GM12873 (cell line): ENCODE results near the gene ABL2.

Source experiments
- TF ChIP-seq, protein P1 (sequence below): IDR thresholded peaks from 2 replicates; pipeline ENCODE4 v1.5.1; 2012; ENCODE audit warnings: low read depth, mild to moderate bottlenecking, moderate library complexity, low read length, control low read depth; ENCODE audit not compliant: insufficient read depth; ENCODE audit errors: missing control alignments

Gene ABL2

DNA sequence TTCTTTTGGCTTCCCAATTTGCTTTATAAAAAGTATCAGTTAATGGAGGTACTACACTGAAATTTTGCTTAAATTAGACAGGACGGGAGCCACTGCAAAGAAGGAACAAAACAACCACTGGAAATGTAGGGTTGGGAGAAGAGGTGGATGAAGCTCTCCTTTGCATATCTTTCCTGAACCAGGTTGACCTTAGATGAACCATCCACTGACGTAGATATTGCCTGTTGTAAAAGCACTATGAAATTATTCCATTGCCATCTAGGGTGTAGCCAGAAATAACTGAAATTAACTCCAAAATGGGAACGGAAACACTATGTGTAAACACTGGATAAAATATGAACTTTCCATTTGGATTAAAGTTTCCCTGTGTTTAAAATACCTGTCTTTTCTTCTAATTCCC is 1.2 kb upstream of the ABL2 start:
- TF ChIP-seq, protein P1, sequence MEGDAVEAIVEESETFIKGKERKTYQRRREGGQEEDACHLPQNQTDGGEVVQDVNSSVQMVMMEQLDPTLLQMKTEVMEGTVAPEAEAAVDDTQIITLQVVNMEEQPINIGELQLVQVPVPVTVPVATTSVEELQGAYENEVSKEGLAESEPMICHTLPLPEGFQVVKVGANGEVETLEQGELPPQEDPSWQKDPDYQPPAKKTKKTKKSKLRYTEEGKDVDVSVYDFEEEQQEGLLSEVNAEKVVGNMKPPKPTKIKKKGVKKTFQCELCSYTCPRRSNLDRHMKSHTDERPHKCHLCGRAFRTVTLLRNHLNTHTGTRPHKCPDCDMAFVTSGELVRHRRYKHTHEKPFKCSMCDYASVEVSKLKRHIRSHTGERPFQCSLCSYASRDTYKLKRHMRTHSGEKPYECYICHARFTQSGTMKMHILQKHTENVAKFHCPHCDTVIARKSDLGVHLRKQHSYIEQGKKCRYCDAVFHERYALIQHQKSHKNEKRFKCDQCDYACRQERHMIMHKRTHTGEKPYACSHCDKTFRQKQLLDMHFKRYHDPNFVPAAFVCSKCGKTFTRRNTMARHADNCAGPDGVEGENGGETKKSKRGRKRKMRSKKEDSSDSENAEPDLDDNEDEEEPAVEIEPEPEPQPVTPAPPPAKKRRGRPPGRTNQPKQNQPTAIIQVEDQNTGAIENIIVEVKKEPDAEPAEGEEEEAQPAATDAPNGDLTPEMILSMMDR: no peak

DNA sequence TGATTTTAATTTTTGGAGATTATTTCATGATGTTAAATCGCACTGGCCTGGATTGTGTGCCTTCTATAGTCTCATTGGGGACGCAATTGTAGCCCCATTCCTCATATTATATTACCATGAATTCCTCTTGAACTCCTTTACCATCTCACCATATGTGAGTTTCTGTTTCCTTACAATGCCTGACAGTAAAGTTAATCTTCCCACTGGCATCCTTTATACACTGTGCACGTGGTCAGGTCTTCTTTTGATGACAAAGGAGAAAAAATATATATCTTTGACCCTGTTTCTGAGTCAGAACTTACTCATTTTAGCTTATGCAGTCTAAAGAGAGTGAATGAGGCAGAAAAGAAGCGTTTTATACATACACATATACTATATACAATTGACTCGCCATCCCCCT is 774 bp upstream of the ABL2 start:
- TF ChIP-seq, protein P1: no peak

DNA sequence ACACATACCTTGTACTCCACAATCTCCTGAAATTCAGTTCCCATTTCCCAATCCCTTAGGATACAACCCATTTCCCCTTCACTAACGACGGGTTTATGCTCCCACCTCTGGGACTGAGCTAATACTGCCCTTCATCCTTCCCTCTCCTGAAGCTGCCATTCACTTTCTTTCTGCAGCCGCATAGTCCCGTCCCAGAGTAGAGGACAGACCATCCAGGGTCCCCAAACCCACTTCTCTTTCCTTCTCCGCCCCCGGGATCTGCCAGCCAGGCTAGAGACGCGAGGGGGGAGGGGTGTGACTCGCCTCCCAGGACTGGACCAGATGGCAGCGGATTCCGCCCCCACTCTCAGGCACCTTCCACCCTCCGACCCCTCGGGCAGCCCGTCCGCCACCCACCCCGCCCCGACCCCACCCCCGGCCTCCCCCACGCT is 679 bp downstream of the ABL2 start:
- TF ChIP-seq, protein P1: no peak

DNA sequence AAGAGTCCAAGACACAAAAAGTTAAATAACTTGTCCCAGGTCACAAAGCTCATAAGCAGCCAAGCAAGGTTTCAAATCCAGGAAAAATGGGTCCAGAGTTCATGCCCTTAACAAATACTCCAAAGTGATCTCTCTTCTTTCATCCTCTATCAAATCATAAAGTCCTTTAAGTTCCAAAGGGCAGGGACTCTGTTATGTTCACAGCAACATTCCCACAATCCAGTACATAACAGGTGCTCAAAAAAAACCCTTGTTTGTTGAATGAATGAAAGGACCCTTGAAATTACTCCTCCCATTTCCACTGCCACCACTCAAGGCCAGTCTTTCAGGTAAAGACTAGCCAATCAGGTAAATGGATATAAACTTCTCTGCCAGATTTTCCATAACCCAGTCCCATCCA is 2.7 kb downstream of the ABL2 start:
- TF ChIP-seq, protein P1: no peak

DNA sequence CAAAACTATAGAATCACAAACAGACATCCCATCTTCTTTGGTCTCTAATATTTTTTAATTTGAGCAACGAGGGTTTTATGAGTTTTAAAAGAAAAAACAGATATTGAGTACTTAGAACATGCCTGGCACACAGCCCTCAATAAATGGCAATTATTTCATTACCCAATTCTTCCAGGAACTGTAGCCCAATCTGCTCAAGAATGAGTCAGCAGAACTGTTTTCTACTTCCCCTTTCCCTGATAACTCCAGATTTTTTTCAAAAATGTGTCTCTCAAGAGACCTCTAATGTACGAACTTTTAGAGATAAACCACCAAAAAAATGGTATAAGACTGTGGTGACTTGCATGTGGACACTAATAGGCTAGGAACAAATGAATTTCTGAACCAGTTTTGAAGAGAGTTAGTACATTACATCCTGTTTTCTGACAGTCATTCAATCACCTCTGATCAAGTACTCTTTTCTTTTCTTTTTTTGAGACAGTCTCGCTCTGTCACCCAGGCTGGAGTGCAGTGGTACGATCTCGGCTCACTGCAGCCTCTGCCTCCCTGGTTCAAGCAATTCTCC is 11.5 kb downstream of the ABL2 start:
- TF ChIP-seq, protein P1: no peak

DNA sequence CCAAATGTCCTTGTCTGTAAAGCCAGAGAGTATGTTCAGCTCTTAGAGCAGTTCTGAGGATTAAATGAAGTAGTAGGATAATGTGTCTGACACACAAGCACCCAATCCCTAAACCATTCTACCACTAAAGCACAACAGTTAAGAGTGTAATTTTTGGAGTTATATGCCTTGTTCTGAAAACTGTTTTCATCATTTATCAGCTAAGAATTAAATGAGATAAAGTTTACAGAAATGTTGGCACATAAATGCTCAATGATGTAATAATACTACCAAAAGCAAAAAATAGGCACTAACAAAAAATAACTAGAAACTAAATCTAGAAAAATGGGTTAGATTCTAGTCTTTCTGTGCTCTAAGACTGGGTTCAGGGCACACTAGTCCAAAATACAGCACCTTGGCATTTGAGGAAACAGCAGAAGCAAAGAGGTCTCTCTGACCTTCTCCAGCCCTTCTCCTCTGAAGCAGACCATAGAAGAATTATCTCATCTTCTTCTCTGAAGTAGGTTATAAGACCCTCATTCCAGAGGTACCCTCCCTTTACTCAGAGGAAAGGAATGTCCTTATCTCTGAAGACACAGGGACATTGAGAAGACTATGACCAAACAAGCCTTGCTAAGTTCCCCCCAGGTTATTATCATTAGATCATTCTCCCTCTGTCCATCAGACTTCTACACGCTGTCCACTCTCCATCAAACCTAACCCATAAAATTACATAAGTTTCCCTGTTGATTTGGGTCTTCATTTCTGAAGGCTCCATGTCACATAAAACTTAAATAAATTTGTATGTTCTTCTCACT is 20.6 kb downstream of the ABL2 start:
- TF ChIP-seq, protein P1: no peak

DNA sequence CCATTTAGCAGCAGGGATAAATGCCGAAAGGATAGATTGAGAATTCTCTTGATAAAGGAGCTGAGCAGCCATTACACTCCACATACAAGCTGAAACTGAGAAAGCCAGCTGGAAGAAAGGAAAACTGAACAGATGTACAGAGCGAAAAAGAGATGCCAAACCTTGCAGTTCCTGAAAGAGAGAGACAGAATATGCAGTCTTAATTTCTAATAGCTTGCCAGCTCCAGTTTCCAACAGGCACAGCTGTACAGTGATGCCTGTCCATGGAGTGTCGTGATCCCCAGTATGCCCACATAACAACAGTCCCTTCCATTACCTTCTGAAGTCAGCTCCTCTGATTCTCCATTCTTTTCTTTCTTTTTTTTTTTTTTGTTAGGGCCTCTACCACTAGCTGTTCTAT is 22.7 kb downstream of the ABL2 start:
- TF ChIP-seq, protein P1: no peak
